Measurements from ENCODE around the gene NGFR.

Gene NGFR

DNA sequence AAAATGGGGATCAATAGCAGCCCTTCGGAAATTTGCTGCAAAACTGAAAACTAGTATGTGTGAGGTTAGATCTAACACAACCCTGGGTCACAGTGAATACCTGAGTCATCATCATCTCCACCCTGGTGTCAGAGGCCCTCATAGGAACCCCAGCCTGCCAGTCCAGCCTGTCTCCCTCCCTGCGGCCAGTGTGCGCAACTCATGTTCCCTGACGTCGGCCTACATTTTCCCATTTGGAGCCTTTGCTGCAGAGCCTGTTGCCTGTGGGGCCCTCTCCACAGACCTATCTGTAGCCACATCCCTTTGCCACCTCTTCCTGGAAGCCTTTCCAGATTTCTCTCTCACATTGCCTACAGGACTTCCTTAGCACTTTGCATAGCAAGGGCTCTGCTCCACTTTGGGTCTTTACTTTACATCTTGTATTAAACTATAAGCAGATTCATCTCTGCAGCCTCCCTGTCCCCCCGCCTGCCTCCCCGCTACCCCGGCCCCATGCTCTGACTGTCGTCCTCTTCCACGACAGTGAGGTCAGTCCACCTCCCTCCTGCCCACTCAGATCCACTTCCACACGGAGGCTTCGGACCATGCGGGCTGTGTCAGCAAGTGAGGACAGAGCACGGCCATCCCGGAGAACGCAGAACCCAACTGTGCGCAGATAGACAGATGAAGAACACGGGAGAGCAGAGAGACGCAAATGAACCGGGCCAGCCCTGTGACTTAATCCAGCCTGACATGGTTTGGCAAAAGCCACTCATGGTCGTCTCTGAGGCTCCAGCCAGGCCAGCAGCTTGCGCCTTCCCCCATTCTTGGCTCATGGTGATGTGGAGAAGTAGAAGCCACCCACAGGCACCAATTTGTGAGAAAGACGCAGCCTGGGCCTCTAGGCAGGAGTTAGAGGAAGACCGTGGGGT lies 31.0 kb downstream of the NGFR start:
- ATAC-seq (replicated peaks; ENCODE audit: extremely low read depth, poor library complexity, severe bottlenecking), result no peak
- H3K36me3 Mint-ChIP-seq (ENCODE audit: insufficient read depth), result no peaks in the 10 kb centered on the region
- no peak for DNase-seq (ENCODE audit: low spot score in 2 of 2)
- H3K4me3 Mint-ChIP-seq, result no peak overlapping the region
- H3K9me3 Mint-ChIP-seq, result no peaks in the 10 kb centered on the region
- H3K4me1 Mint-ChIP-seq, result peaks cover 6% of the 10 kb centered on the region
- peaks cover 46% of the 10 kb centered on the region for H3K27me3 Mint-ChIP-seq
- H3K27ac Mint-ChIP-seq (ENCODE audit: low read depth), result no peak overlapping the region

DNA sequence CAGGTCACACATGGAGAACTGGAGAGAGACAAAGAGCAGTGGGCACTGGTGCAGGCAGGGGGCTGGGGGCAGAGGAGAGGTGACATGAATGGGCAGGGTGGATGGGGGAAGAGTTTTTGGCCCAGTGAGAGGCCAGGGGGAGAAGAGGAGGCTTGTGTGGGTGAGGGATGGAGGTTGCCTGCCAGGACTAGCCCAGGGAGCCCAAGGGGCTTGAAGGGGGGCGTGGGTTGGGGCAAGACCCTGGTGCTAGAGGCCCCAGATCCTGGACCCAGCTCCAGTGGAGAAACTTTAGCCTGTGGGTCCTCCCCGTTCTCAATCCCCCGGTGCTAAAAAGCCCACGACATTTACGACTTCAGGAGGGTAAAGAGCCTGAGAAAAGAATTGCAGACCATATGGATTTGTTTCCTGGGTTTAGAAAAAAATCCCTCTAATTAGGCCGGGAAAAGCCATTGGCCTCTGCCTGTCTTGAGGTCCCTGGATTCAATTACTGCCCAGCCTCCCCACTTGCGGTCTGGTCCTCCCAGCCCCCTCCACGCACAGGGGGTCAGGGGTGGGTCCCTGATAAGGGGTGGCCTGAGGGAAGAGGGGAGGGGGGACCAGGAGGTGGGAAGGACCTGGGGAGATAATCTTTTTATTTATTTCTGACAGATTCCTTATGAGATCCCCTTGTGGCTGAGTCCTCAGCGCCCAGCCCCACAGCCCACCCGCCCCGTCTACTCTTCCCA lies 33.0 kb downstream of the NGFR start:
- no peak for DNase-seq (ENCODE audit: low spot score in 2 of 2)
- Mint-ChIP-seq H3K27ac (ENCODE audit: low read depth) (no peak overlapping the region), H3K27me3 (peaks cover 62% of the 10 kb centered on the region), H3K9me3 (no peaks in the 10 kb centered on the region), H3K4me3 (no peak overlapping the region), H3K4me1 (peaks cover 6% of the 10 kb centered on the region), H3K36me3 (ENCODE audit: insufficient read depth) (no peaks in the 10 kb centered on the region)
- ATAC-seq (replicated peaks; ENCODE audit: extremely low read depth, poor library complexity, severe bottlenecking), result no peak

DNA sequence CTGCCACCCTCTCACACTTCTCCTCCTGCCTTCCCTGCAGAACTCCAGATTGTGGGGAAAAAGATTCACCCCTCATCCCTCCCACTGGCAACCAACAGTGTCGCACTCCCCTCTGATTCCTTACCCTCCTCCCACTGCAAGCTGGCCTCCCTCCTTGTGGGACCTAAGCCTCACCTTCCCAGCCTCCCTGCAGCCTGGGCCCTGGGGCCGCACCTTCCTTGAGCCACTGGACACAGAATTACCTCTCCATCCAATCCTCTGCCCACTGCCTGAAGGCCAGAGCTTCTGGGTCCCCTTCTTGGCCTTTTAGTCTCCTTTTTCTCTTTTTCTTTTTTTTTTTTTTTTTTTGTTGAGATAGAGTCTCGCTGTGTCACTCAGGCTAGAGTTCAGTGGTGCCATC lies 33.9 kb downstream of the NGFR start:
- ATAC-seq (replicated peaks; ENCODE audit: extremely low read depth, poor library complexity, severe bottlenecking) (no peak), DNase-seq (ENCODE audit: low spot score in 2 of 2) (no peak)
- Mint-ChIP-seq H3K4me3 (no peak overlapping the region), H3K4me1 (no peaks in the 10 kb centered on the region), H3K9me3 (no peaks in the 10 kb centered on the region), H3K36me3 (ENCODE audit: insufficient read depth) (no peaks in the 10 kb centered on the region), H3K27me3 (peaks cover 70% of the 10 kb centered on the region), H3K27ac (ENCODE audit: low read depth) (no peak overlapping the region)

DNA sequence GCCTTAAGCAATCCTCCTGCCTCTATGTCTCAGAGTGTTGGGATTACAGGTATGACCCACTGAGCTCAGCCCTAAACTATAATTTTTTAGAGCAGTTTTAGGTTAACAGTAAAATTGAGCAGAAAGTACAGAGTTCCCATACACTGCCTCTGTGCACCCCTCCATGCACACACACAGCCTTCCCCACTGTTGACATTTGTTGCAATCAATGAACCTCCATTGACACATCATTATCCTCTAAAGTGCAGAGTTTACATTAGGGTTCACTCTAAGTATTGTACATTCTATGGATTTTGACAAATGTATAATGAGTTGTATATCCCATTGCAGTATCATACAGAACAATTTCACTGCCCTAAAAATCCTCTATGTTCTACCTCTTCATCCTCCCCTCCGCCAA lies 35.0 kb downstream of the NGFR start:
- Mint-ChIP-seq H3K36me3 (ENCODE audit: insufficient read depth) (no peaks in the 10 kb centered on the region), H3K4me1 (no peaks in the 10 kb centered on the region)

DNA sequence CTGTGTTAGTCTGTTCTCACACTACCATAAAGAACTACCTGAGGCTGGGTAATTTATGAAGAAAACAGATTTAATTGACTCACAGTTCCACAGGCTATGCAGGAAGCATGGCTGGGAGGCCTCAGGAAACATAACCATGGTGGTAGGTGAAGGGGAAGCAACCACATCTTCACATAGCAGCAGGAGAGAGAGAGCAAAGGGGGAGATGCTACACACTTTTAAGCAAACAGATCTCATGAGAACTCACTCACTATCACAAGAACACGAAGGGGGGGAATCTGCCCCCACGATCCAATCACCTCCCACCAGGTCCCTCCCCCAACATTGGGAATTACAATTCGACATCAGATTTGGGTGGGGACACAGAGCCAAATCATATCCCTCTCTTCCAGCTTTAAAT lies 48.8 kb downstream of the NGFR start:
- H3K4me1 Mint-ChIP-seq, result no peaks in the 10 kb centered on the region
- peaks cover 3% of the 10 kb centered on the region for H3K36me3 Mint-ChIP-seq (ENCODE audit: insufficient read depth)
- H3K27ac Mint-ChIP-seq (ENCODE audit: low read depth), result no peak overlapping the region
- no peak for ATAC-seq (replicated peaks; ENCODE audit: extremely low read depth, poor library complexity, severe bottlenecking)
- DNase-seq (ENCODE audit: low spot score in 2 of 2), result no peak
- no peak overlapping the region for H3K4me3 Mint-ChIP-seq
- H3K9me3 Mint-ChIP-seq, result peaks cover 6% of the 10 kb centered on the region
- H3K27me3 Mint-ChIP-seq, result peaks cover 36% of the 10 kb centered on the region

More for the DNA sequence above, 35.0 kb downstream of the NGFR start:
- no peak for ATAC-seq (replicated peaks; ENCODE audit: extremely low read depth, poor library complexity, severe bottlenecking)
- no peak for DNase-seq (ENCODE audit: low spot score in 2 of 2)
- H3K9me3 Mint-ChIP-seq, result no peaks in the 10 kb centered on the region
- peaks cover 80% of the 10 kb centered on the region for H3K27me3 Mint-ChIP-seq
- no peak overlapping the region for H3K4me3 Mint-ChIP-seq
- no peak overlapping the region for H3K27ac Mint-ChIP-seq (ENCODE audit: low read depth)

DNA sequence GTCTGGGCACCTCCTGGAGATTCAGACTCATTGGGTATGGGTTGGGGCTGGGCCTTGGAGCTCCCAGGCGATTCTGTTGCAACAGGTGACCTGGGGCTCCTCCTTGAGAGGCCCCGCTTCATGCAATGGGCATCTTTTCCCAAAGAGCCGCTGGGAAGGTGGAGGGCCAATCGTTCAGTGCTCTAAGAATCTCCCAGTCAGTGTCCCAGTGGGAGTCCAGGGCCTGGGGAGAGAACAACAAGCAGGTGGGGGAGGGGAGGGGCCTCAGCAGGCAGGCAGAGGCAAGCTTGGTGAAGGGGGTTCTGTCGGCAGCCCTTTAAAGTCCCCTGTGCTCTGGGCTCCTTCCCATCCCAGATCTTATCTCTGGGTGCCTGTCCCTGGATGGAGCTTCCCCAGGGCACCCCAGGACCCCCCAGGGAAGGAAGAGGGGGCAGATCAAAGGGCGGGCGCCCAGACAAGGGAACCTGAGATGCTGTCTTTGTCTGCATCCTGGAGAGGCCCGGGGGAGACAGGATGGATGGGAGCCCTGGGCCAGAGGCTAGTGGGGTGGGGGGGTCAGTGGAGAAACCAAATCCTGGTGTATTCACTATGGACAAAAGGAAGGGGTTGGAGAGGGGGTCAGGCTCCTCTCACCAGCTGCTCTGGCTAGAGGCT lies 50.0 kb downstream of the NGFR start:
- no peak for ATAC-seq (replicated peaks; ENCODE audit: extremely low read depth, poor library complexity, severe bottlenecking)
- H3K27ac Mint-ChIP-seq (ENCODE audit: low read depth), result no peak overlapping the region
- H3K4me1 Mint-ChIP-seq, result no peaks in the 10 kb centered on the region
- peaks cover 6% of the 10 kb centered on the region for H3K9me3 Mint-ChIP-seq
- peaks cover 3% of the 10 kb centered on the region for H3K36me3 Mint-ChIP-seq (ENCODE audit: insufficient read depth)
- no peak for DNase-seq (ENCODE audit: low spot score in 2 of 2)
- no peak overlapping the region for H3K4me3 Mint-ChIP-seq
- peaks cover 36% of the 10 kb centered on the region for H3K27me3 Mint-ChIP-seq

DNA sequence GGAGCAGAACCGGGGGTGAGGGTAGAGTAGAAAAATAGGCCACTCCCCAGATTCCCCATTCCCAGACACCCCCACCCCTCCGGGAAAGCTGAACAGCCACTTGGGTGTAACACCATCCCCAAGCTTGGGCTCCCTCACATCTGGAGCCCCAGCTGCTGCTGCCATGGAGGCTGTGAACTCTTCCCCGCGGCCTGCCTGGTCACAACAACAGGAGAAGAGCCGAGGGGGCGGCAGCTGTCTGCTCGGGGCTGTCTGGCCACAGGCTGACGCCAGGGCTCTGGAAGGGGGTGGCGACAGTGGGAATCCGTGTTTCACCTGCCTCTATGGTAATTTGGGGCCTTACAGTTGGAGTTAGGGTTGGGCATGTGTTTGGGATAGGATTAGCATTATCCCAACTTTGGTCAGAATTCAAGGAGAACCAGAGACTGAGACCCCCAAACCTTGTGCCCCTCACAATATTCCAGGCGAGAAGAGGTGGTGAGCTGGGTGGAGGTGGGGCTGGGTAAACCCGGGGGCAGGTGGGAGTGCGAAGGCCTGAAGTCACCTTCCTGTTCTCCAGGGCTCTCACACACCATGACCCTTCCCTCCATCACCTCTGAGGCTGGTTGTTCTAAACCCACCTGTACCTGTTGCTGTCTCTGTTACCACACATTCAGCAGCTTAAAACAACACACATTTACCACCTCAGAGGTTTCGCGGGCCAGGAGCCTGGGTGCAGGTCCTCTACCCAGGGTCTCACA lies 50.9 kb downstream of the NGFR start:
- no peak overlapping the region for H3K4me3 Mint-ChIP-seq
- H3K4me1 Mint-ChIP-seq, result no peaks in the 10 kb centered on the region
- H3K9me3 Mint-ChIP-seq, result peaks cover 6% of the 10 kb centered on the region
- ATAC-seq (replicated peaks; ENCODE audit: extremely low read depth, poor library complexity, severe bottlenecking), result no peak
- H3K27me3 Mint-ChIP-seq, result peaks cover 36% of the 10 kb centered on the region
- no peak overlapping the region for H3K27ac Mint-ChIP-seq (ENCODE audit: low read depth)
- DNase-seq (ENCODE audit: low spot score in 2 of 2), result no peak
- H3K36me3 Mint-ChIP-seq (ENCODE audit: insufficient read depth), result peaks cover 3% of the 10 kb centered on the region

DNA sequence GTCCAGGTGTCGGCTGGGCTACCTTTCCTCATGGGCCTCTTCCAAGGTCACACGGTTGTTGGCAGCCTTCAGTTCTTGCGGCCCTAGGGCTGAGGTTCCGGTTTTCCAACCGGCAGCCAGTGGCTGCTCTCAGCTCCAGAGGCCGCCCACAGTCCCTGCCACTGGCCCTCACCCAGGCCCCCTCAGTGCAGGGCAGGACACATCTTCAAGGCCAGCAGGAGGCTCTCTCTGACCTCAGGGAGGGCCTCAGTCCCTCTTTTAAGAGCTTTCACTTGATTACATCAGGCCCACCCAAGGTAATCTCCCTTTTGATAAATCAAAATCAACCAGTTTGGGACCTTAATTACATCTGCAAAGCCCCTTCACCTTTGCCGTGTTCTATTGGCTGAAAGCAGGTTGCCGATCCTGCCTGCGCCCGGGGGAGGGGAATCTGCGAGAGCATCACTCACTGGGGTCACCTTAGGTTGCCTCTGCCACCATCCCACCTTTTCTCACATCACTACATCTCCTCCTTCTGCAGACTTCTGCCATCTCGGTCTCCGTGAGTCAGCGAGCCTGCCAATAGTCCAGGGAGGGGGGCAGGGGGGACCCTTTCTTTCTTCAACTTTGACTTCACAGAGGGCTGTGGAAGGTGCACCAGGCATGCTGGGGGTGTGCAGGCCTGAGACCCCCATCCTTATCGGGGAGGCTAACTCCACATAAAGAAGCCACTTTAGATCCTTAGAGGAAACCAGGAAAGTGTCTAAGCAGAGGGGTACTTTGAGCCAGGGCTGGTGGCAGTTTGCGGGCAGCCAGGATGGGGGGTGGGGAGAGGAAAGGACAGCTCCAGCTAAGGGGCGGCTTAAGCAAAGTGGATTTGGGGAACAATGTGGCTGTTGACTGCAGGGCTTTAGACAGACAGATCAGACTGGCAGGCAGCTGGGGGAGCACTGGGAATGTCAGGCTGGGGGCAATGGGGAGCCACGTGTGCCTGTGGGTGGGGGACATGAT lies 51.7 kb downstream of the NGFR start:
- no peak for ATAC-seq (replicated peaks; ENCODE audit: extremely low read depth, poor library complexity, severe bottlenecking)
- H3K4me1 Mint-ChIP-seq, result no peaks in the 10 kb centered on the region

DNA sequence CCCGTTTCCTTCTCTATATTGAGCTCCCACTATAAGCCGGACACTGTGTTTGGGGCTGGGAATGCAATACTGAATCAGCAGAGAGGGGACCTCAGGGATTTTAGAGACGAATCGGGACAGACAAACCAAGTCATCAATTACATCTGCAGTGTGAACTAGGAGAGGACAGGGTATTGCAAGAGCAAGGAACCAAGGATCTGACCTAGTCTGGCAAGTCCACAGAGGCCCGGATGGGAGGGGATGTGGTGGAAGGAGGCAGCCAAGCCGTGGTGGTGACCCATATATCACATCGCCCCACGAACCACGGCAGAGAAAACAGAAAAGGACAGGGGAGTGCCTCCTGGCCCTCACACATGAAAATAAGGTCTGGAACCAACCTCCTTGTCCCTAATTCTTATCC lies 52.5 kb downstream of the NGFR start:
- Mint-ChIP-seq H3K4me3 (no peak overlapping the region), H3K27ac (ENCODE audit: low read depth) (no peak overlapping the region), H3K4me1 (no peaks in the 10 kb centered on the region), H3K9me3 (no peaks in the 10 kb centered on the region), H3K36me3 (ENCODE audit: insufficient read depth) (peaks cover 2% of the 10 kb centered on the region), H3K27me3 (peaks cover 36% of the 10 kb centered on the region)
- DNase-seq (ENCODE audit: low spot score in 2 of 2), result no peak
- ATAC-seq (replicated peaks; ENCODE audit: extremely low read depth, poor library complexity, severe bottlenecking), result no peak

More for the DNA sequence above, 51.7 kb downstream of the NGFR start:
- peaks cover 36% of the 10 kb centered on the region for H3K27me3 Mint-ChIP-seq
- H3K36me3 Mint-ChIP-seq (ENCODE audit: insufficient read depth), result peaks cover 2% of the 10 kb centered on the region
- no peaks in the 10 kb centered on the region for H3K9me3 Mint-ChIP-seq
- DNase-seq (ENCODE audit: low spot score in 2 of 2), result no peak
- no peak overlapping the region for H3K27ac Mint-ChIP-seq (ENCODE audit: low read depth)
- H3K4me3 Mint-ChIP-seq, result no peak overlapping the region

DNA sequence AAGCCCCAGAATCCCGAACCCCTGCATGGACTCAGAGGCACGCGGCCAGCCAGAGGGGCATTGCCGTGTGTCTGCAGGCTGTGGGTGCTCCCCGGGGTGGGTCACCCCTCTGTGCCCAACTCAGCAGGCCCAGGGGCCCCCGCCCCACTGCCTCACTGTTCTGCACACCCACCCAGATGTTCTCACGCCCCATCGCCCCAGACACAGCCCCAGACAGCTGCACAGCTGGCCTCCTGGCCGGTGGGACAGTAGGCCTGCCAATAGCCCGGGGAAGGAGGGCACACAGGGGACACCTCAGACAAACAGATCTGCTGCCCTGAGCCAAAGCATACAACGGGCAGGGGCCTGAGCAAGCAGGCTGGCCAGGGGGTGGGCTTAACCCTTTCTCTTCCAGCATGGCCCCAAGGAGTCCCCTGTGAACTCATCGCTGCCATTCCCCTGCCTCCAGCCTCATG lies 53.0 kb downstream of the NGFR start:
- Mint-ChIP-seq H3K27me3 (peaks cover 34% of the 10 kb centered on the region), H3K9me3 (no peaks in the 10 kb centered on the region), H3K4me1 (no peaks in the 10 kb centered on the region), H3K4me3 (no peak overlapping the region), H3K27ac (ENCODE audit: low read depth) (no peak overlapping the region), H3K36me3 (ENCODE audit: insufficient read depth) (peaks cover 2% of the 10 kb centered on the region)
- ATAC-seq (replicated peaks; ENCODE audit: extremely low read depth, poor library complexity, severe bottlenecking) (no peak), DNase-seq (ENCODE audit: low spot score in 2 of 2) (no peak)

DNA sequence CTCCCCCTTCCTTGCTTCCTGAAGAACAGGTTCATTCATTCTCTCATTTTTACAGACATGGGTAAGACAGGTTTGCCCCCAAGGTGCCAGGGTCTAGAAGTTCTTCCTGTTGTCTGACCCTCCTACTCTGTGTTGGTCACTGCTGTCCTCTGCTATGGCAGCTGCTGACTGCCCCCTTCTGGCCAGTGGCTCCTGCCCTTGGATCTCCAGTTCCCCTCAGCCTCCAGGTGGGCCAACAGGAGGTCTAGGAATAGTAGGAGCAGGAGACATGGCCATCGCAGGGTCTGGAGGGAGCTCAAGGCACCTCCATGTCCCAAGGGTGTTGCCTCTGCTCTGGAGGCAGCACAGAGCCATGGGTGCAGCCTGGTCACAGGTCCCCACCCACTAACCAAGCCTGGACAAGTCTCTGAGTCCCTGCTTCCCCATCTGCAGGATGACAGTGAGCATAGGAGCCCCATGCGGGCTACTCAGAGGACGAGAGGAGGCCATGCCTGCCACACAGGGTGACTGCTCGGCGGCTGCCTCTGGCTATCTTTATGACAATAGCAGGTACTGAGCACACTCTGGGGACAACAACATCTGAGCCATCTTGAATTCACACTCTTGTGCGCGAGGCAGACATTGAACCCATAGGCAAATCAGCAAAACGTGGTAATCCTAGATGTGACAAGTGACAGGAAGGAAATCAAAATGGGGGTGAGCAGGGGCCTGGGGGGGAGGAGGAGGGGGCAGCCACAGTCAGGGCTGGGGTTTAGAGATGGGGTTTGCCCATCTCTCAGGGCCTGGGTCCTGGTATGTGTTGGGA lies 53.6 kb downstream of the NGFR start:
- H3K4me1 Mint-ChIP-seq, result no peaks in the 10 kb centered on the region
- peak overlapping the region; percentile 47 for H3K27ac Mint-ChIP-seq (ENCODE audit: low read depth)
- H3K4me3 Mint-ChIP-seq, result no peak overlapping the region
- ATAC-seq (replicated peaks; ENCODE audit: extremely low read depth, poor library complexity, severe bottlenecking), result no peak
- H3K36me3 Mint-ChIP-seq (ENCODE audit: insufficient read depth), result no peaks in the 10 kb centered on the region
- DNase-seq (ENCODE audit: low spot score in 2 of 2), result no peak
- no peaks in the 10 kb centered on the region for H3K9me3 Mint-ChIP-seq
- H3K27me3 Mint-ChIP-seq, result peaks cover 28% of the 10 kb centered on the region
